HEK293 (cell line): Measurements from ENCODE around the gene TPSAB1.
A peak's percentile ranks its signal among the peaks of the same experiment; 100 is the strongest.

Experiments
- CTCF ChIA-PET: fragments of 350-600 bp; formaldehyde crosslinking; extraction: SDS; loops from one replicate; lab custom pipeline; 2021; ENCODE audit warnings: antibody characterized with exemption; lab: Yijun Ruan, JAX
- POLR2A ChIA-PET: fragments of 300-600 bp; formaldehyde crosslinking; extraction: SDS; loops from one replicate; lab custom pipeline; 2020; ENCODE audit warnings: antibody characterized with exemption, inconsistent platforms; lab: Yijun Ruan, JAX
- H3K27ac ChIP-seq: fragments of 200-500 bp; sonication (Bioruptor generic); 2 replicates; pipeline ENCODE4 v1.5.1; 2014; ENCODE audit warnings: low read depth, low read length, control low read depth, inconsistent platforms; ENCODE audit errors: extremely low read depth
- H3K36me3 ChIP-seq, 2 experiments: fragments of 200-500 bp in 1 of 2; sonication (Bioruptor generic) in 1 of 2; 1 replicate in 1 of 2; 2 replicates in 1 of 2; pipeline ENCODE4 v1.5.1; 2014 to 2017; ENCODE audit warnings: inconsistent platforms in 2 of 2, low read length in 2 of 2; ENCODE audit not compliant: control insufficient read depth in 2 of 2, insufficient read depth in 1 of 2
- H3K4me1 ChIP-seq: fragments of 200-500 bp; sonication (Bioruptor generic); 2 replicates; pipeline ENCODE4 v1.5.1; 2014; ENCODE audit warnings: mild to moderate bottlenecking, low read length, inconsistent platforms; ENCODE audit not compliant: control insufficient read depth, insufficient read depth
- H3K4me3 ChIP-seq: 2 replicates; pipeline ENCODE4 v1.5.1; 2011; ENCODE audit warnings: low read depth, mild to moderate bottlenecking, control low read depth, low read length, moderate library complexity
- H3K9me3 ChIP-seq: fragments of 200-500 bp; sonication (Bioruptor generic); 2 replicates; pipeline ENCODE4 v1.5.1; 2014; ENCODE audit warnings: low read depth, low read length, inconsistent platforms; ENCODE audit not compliant: control insufficient read depth, insufficient read depth
- ATF2 ChIP-seq: fragments of 450-650 bp; formaldehyde crosslinking; IDR thresholded peaks from 2 replicates; pipeline ENCODE4 v1.5.1; 2016; ENCODE audit warnings: missing biosample characterization, missing genetic modification characterization, low read depth
- BCL11B ChIP-seq: fragments of 450-650 bp; formaldehyde crosslinking; IDR thresholded peaks from 2 replicates; pipeline ENCODE4 v1.5.1; 2016; ENCODE audit warnings: low read depth, missing biosample characterization, missing genetic modification characterization
- HOXD13 ChIP-seq: sonication (generic); formaldehyde crosslinking; IDR thresholded peaks from 2 replicates; pipeline ENCODE4 v1.8.0; 2022; ENCODE audit warnings: missing genetic modification reagents, borderline replicate concordance
- KLF8 ChIP-seq: fragments of 450-650 bp; formaldehyde crosslinking; IDR thresholded peaks from 2 replicates; pipeline ENCODE4 v1.5.1; 2016; ENCODE audit warnings: missing biosample characterization, missing genetic modification characterization
- PATZ1 ChIP-seq: fragments of 450-650 bp; formaldehyde crosslinking; IDR thresholded peaks from 2 replicates; pipeline ENCODE4 v1.5.1; 2016; ENCODE audit warnings: missing biosample characterization, missing genetic modification characterization
- SCRT2 ChIP-seq: fragments of 450-650 bp; formaldehyde crosslinking; IDR thresholded peaks from 2 replicates; pipeline ENCODE4 v1.5.1; 2016; ENCODE audit warnings: missing biosample characterization, missing genetic modification characterization
- ZBTB7A ChIP-seq: fragments of 450-650 bp; formaldehyde crosslinking; IDR thresholded peaks from 2 replicates; pipeline ENCODE4 v1.5.1; 2016; ENCODE audit warnings: low read depth, missing biosample characterization, missing genetic modification characterization
- ZIC2 ChIP-seq: fragments of 450-650 bp; formaldehyde crosslinking; IDR thresholded peaks from 2 replicates; pipeline ENCODE4 v1.5.1; 2016; ENCODE audit warnings: missing biosample characterization, missing genetic modification characterization
- ZNF23 ChIP-seq: fragments of 450-650 bp; formaldehyde crosslinking; IDR thresholded peaks from 2 replicates; pipeline ENCODE4 v1.5.1; 2016; ENCODE audit warnings: missing biosample characterization, missing genetic modification characterization, borderline replicate concordance
- ZNF341 ChIP-seq: fragments of 450-650 bp; formaldehyde crosslinking; IDR thresholded peaks from 2 replicates; pipeline ENCODE4; 2016; ENCODE audit warnings: low read depth, missing biosample characterization, missing genetic modification characterization
- ZNF398 ChIP-seq: fragments of 450-650 bp; formaldehyde crosslinking; IDR thresholded peaks from 2 replicates; pipeline ENCODE4 v1.5.1; 2017; ENCODE audit warnings: missing biosample characterization, missing genetic modification characterization
- ZNF433 ChIP-seq: fragments of 450-650 bp; formaldehyde crosslinking; IDR thresholded peaks from 2 replicates; pipeline ENCODE4 v1.5.1; 2016; ENCODE audit warnings: missing biosample characterization, missing genetic modification characterization, low read depth
- ZNF600 ChIP-seq: fragments of 450-650 bp; formaldehyde crosslinking; IDR thresholded peaks from 2 replicates; pipeline ENCODE4 v1.5.1; 2016; ENCODE audit warnings: missing biosample characterization, missing genetic modification characterization
- ZNF76 ChIP-seq: fragments of 450-650 bp; formaldehyde crosslinking; IDR thresholded peaks from 2 replicates; pipeline ENCODE4; 2016; ENCODE audit warnings: low read depth, missing biosample characterization, missing genetic modification characterization, borderline replicate concordance
- ZSCAN23 ChIP-seq: fragments of 450-650 bp; formaldehyde crosslinking; IDR thresholded peaks from 2 replicates; pipeline ENCODE4 v1.5.1; 2016; ENCODE audit warnings: missing biosample characterization, missing genetic modification characterization
- TF ChIP-seq, protein P1 (sequence below): fragments of 450-650 bp; formaldehyde crosslinking; IDR thresholded peaks from 2 replicates; pipeline ENCODE4 v1.5.1; 2016; ENCODE audit warnings: missing biosample characterization, missing genetic modification characterization
- TF ChIP-seq, protein P2 (sequence below): fragments of 450-650 bp; IDR thresholded peaks from 2 replicates; pipeline ENCODE4 v1.5.1; 2018; ENCODE audit warnings: missing biosample characterization, missing genetic modification characterization

Gene TPSAB1

DNA sequence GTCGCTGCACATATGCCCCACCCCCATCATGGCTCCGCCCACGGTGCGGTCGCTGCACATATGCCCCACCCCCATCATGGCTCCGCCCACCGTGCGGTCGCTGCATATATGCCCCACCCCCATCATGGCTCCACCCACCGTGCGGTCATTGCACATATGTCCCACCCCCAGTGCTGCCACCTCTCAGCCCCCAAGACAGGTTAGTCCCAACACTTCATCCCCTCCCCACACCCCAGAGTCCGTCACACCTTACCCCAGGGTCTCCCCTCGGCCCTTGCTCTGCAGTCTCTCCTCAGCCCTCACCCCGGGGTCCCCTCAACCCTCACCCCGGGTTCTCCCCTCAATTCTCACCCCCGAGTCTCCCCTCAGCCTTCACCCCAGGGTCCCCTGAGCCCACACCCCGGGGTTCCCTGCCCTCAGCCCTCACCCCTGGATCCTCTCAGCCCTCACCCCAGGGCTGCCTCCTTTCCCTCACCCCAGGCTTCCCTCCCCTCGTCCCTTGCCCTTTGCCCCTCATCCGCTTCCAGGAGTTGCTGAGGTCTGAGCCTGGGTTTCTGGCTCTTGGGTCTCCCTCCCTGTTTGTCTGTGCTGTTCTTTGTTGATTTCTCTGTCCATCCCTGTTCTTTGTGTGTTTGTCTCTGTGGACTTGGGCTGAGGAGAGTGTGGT lies 41.0 kb upstream of the TPSAB1 start:
- Histone ChIP-seq H3K36me3 (no peaks in the 10 kb centered on the region), H3K9me3 (no peaks in the 10 kb centered on the region), H3K27ac (no peak overlapping the region), H3K4me3 (no peak overlapping the region), H3K4me1 (peaks cover 3% of the 10 kb centered on the region; the same call in 1 of the 2 replicates)
- TF ChIP-seq, protein P1, sequence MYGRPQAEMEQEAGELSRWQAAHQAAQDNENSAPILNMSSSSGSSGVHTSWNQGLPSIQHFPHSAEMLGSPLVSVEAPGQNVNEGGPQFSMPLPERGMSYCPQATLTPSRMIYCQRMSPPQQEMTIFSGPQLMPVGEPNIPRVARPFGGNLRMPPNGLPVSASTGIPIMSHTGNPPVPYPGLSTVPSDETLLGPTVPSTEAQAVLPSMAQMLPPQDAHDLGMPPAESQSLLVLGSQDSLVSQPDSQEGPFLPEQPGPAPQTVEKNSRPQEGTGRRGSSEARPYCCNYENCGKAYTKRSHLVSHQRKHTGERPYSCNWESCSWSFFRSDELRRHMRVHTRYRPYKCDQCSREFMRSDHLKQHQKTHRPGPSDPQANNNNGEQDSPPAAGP (tag by site-specific recombination), result 0 out of 2 replicates have a peak, but pooled peaks have one; percentile 18
- TF ChIP-seq ZNF341 (peak; percentile 73), PATZ1 (tag by site-specific recombination) (peak; percentile 59; the same call in 1 of the 2 replicates), ZNF23 (tag by site-specific recombination) (no peak), ZNF398 (tag by site-specific recombination) (no peak), ZBTB7A (tag by site-specific recombination) (peak; percentile 73; the same call in 1 of the 2 replicates), KLF8 (tag by site-specific recombination) (peak; percentile 47), ZNF600 (tag by site-specific recombination) (peak; percentile 70), ZIC2 (0 out of 2 replicates have a peak, but pooled peaks have one; percentile 35), ATF2 (tag by site-specific recombination) (no peak), HOXD13 (no peak)
- TF ChIP-seq, protein P2, sequence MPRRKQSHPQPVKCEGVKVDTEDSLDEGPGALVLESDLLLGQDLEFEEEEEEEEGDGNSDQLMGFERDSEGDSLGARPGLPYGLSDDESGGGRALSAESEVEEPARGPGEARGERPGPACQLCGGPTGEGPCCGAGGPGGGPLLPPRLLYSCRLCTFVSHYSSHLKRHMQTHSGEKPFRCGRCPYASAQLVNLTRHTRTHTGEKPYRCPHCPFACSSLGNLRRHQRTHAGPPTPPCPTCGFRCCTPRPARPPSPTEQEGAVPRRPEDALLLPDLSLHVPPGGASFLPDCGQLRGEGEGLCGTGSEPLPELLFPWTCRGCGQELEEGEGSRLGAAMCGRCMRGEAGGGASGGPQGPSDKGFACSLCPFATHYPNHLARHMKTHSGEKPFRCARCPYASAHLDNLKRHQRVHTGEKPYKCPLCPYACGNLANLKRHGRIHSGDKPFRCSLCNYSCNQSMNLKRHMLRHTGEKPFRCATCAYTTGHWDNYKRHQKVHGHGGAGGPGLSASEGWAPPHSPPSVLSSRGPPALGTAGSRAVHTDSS (tag by site-specific recombination), result no peak
- POLR2A ChIA-PET, result no interaction called here
- CTCF ChIA-PET, result no interaction called here

- CTCF ChIA-PET, result interaction anchor here (1.1 kb wide), 1 partner anchor 145 kb away, joined by 3 read pairs; no protein-coding TSS in a partner anchor
- H3K36me3 ChIP-seq, result peaks cover 0 to 1% of the 10 kb centered on the region in 2 experiments; a peak in 1 of 3 replicates
- peaks cover 3% of the 10 kb centered on the region; the same call in 1 of the 2 replicates for H3K4me1 ChIP-seq
- POLR2A ChIA-PET, result no interaction called here
- TF ChIP-seq ZNF433 (tag by site-specific recombination), result no peak
- TF ChIP-seq BCL11B (tag by site-specific recombination), result no peak; the same call in 1 of the 2 replicates
- no peak for TF ChIP-seq SCRT2 (tag by site-specific recombination)
- TF ChIP-seq ZNF76 (tag by site-specific recombination), result no peak
- TF ChIP-seq ZSCAN23, result no peak
- TF ChIP-seq, protein P2 (tag by site-specific recombination), result no peak
- no peak overlapping the region for H3K27ac ChIP-seq
- H3K4me3 ChIP-seq, result no peak overlapping the region
- no peaks in the 10 kb centered on the region for H3K9me3 ChIP-seq
Measured at GRCh38 chr16:1200014-1200627, 40.4 kb upstream of the TPSAB1 start.
